Naive thymus-derived CD8-positive, alpha-beta T cell (primary cell): ENCODE results near the gene IPCEF1. TPM values are rescaled to one million over a fixed set of nuclear protein-coding genes. Genes with fewer than 3 reads are reported as not detected.

Experiments used
- ATAC-seq, 2 donors: fragments of 150-1000 bp; cut with Tn5 transposase in 1 of 2; sonication (Bioruptor Pico), chemical (Tn5 transposase) in 1 of 2; 1 replicate in 1 of 2; 2 replicates in 1 of 2; pipeline ENCODE4 v1.10.0; 2021; ENCODE audit warnings: mild to moderate bottlenecking in 2 of 2, moderate library complexity in 2 of 2
- POLR2A ChIA-PET: fragments of 350-600 bp; sonication (Branson Sonifier 250); formaldehyde crosslinking; loops from one replicate; lab custom pipeline; 2021; ENCODE audit warnings: antibody characterized with exemption; lab: Charles Lee
- DNase-seq, 10 donors: peaks; one replicate each; pipeline versions ENCODE4 v3.0.0 to v3.0.0-alpha.2; 2020 to 2022
- H3K27ac Mint-ChIP-seq, 10 donors: one replicate each; pipeline ENCODE4 v1.8.0; 2020 to 2022; ENCODE audit warnings: mild to moderate bottlenecking in 10 of 10, mixed read lengths in 10 of 10, moderate library complexity in 4 of 10, inconsistent platforms in 1 of 10
- H3K27me3 Mint-ChIP-seq, 5 donors: one replicate each; pipeline ENCODE4 v1.8.0; 2021 to 2022; ENCODE audit warnings: mixed read lengths in 5 of 5
- H3K36me3 Mint-ChIP-seq, 3 donors: one replicate each; pipeline ENCODE4 v1.8.0; 2020 to 2022; ENCODE audit warnings: mixed read lengths in 3 of 3, mild to moderate bottlenecking in 2 of 3, inconsistent platforms in 1 of 3
- H3K4me1 Mint-ChIP-seq, 4 donors: one replicate each; pipeline ENCODE4 v1.8.0; 2021 to 2022; ENCODE audit warnings: mixed read lengths in 4 of 4
- H3K4me3 Mint-ChIP-seq, 10 donors: one replicate each; pipeline ENCODE4 v1.8.0; 2020 to 2022; ENCODE audit warnings: mild to moderate bottlenecking in 10 of 10, mixed read lengths in 10 of 10, moderate library complexity in 6 of 10, inconsistent platforms in 1 of 10
- H3K9me3 Mint-ChIP-seq, 9 donors: one replicate each; pipeline ENCODE4 v1.8.0; 2020 to 2022; ENCODE audit warnings: mixed read lengths in 9 of 9, mild to moderate bottlenecking in 3 of 9, inconsistent platforms in 1 of 9, moderate library complexity in 1 of 9
- polyA plus RNA-seq, 3 donors: library from polyadenylated mRNA; unstranded; fragments of 300-500 nt; fragmentation: Illumina TruSeq; gene quantifications; one replicate each; pipeline ENCODE4 v1.2.3, GENCODE V29; 2021
- total RNA-seq, 8 experiments: library from RNA in 2 of 8; stranded (reverse) in 2 of 8; gene quantifications; one replicate each; pipeline ENCODE4 v1.2.3 and lab custom pipeline; 2021 to 2026

The IPCEF1 gene
- total and polyA plus RNA-seq, 5 experiments from 2014 or later = 80.9 to 102 (median 91.7) TPM

- H3K27me3 Mint-ChIP-seq = peaks cover 0 to 2% (median 0%) of the 10 kb centered on the region in 5 donors
- ATAC-seq (no peak), DNase-seq (no peak)
- H3K9me3 Mint-ChIP-seq = no peaks in the 10 kb centered on the region
- H3K4me1 Mint-ChIP-seq = peaks cover 0 to 4% (median 2%) of the 10 kb centered on the region in 4 donors
- no peaks in the 10 kb centered on the region for H3K36me3 Mint-ChIP-seq
- H3K27ac Mint-ChIP-seq = no peak overlapping the region
- no peak overlapping the region for H3K4me3 Mint-ChIP-seq
- POLR2A ChIA-PET = interaction anchor here (0.9 kb wide), 1 partner anchor 600 kb away, joined by 3 read pairs; no protein-coding TSS in a partner anchor
Measured at GRCh38 chr6:154134471-154135147, 222.0 kb downstream of the IPCEF1 start.

- H3K27ac Mint-ChIP-seq = no peak overlapping the region
- POLR2A ChIA-PET = no interaction called here
- H3K27me3 Mint-ChIP-seq = peaks cover 0 to 2% (median 0%) of the 10 kb centered on the region in 5 donors
- ATAC-seq = no peak
- no peak for DNase-seq
- peaks cover 0 to 3% (median 0%) of the 10 kb centered on the region in 9 donors for H3K9me3 Mint-ChIP-seq
- H3K4me3 Mint-ChIP-seq = no peak overlapping the region
- peaks cover 0 to 7% (median 3%) of the 10 kb centered on the region in 4 donors for H3K4me1 Mint-ChIP-seq
- no peaks in the 10 kb centered on the region for H3K36me3 Mint-ChIP-seq
Measured at GRCh38 chr6:154127657-154128056, 228.9 kb downstream of the IPCEF1 start.

- POLR2A ChIA-PET = no interaction called here
- no peak for ATAC-seq
- Mint-ChIP-seq H3K4me1 (peaks cover 0 to 7% (median 3%) of the 10 kb centered on the region in 4 donors), H3K27ac (no peak overlapping the region), H3K4me3 (no peak overlapping the region), H3K9me3 (peaks cover 0 to 4% (median 0%) of the 10 kb centered on the region in 9 donors), H3K36me3 (no peaks in the 10 kb centered on the region), H3K27me3 (peaks cover 0 to 5% (median 0%) of the 10 kb centered on the region in 5 donors)
- DNase-seq = no peak
Measured at GRCh38 chr6:154125421-154125820, 231.2 kb downstream of the IPCEF1 start.

GRCh38 chr6:154123155-154123956, 233.2 kb downstream of the IPCEF1 start:
- H3K27ac Mint-ChIP-seq = no peak overlapping the region
- ATAC-seq = no peak

GRCh38 chr6:154122195-154122925, 234.2 kb downstream of the IPCEF1 start:
- H3K9me3 Mint-ChIP-seq = peaks cover 0 to 4% (median 0%) of the 10 kb centered on the region in 9 donors
- H3K4me3 Mint-ChIP-seq = no peak overlapping the region
- peaks cover 0 to 7% (median 3%) of the 10 kb centered on the region in 4 donors for H3K4me1 Mint-ChIP-seq
- ATAC-seq (no peak), DNase-seq (no peak)
- H3K27ac Mint-ChIP-seq = no peak overlapping the region
- H3K36me3 Mint-ChIP-seq = no peaks in the 10 kb centered on the region
- POLR2A ChIA-PET = no interaction called here
- H3K27me3 Mint-ChIP-seq = peaks cover 0 to 6% (median 0%) of the 10 kb centered on the region in 5 donors

More at GRCh38 chr6:154123155-154123956, 233.2 kb downstream of the IPCEF1 start:
- POLR2A ChIA-PET = no interaction called here
- Mint-ChIP-seq H3K4me3 (no peak overlapping the region), H3K4me1 (peaks cover 0 to 7% (median 3%) of the 10 kb centered on the region in 4 donors), H3K9me3 (peaks cover 0 to 4% (median 0%) of the 10 kb centered on the region in 9 donors), H3K27me3 (peaks cover 0 to 6% (median 0%) of the 10 kb centered on the region in 5 donors), H3K36me3 (no peaks in the 10 kb centered on the region)
- no peak for DNase-seq

- no peaks in the 10 kb centered on the region for H3K36me3 Mint-ChIP-seq
- POLR2A ChIA-PET = no interaction called here
- no peak overlapping the region for H3K27ac Mint-ChIP-seq
- ATAC-seq (no peak), DNase-seq (no peak)
- H3K27me3 Mint-ChIP-seq = peaks cover 2 to 21% (median 7%) of the 10 kb centered on the region in 5 donors
- H3K4me1 Mint-ChIP-seq = no peaks in the 10 kb centered on the region
- H3K9me3 Mint-ChIP-seq = peaks cover 0 to 2% (median 0%) of the 10 kb centered on the region in 9 donors
- H3K4me3 Mint-ChIP-seq = no peak overlapping the region
Measured at GRCh38 chr6:154117485-154117884, 239.1 kb downstream of the IPCEF1 start.

GRCh38 chr6:154113392-154113791, 243.2 kb downstream of the IPCEF1 start:
- no peaks in the 10 kb centered on the region for H3K9me3 Mint-ChIP-seq
- peaks cover 0 to 21% (median 8%) of the 10 kb centered on the region in 5 donors for H3K27me3 Mint-ChIP-seq
- POLR2A ChIA-PET = no interaction called here
- H3K27ac Mint-ChIP-seq = no peak overlapping the region
- no peaks in the 10 kb centered on the region for H3K4me1 Mint-ChIP-seq
- DNase-seq (no peak), ATAC-seq (no peak)
- H3K36me3 Mint-ChIP-seq = no peaks in the 10 kb centered on the region
- H3K4me3 Mint-ChIP-seq = no peak overlapping the region

- no peak overlapping the region for H3K4me3 Mint-ChIP-seq
- H3K4me1 Mint-ChIP-seq = no peaks in the 10 kb centered on the region
- H3K9me3 Mint-ChIP-seq = no peaks in the 10 kb centered on the region
- no peak for ATAC-seq
- DNase-seq = no peak
- H3K27ac Mint-ChIP-seq = no peak overlapping the region
- H3K27me3 Mint-ChIP-seq = peaks cover 0 to 30% (median 8%) of the 10 kb centered on the region in 5 donors
- POLR2A ChIA-PET = no interaction called here
- peaks cover 0 to 2% (median 0%) of the 10 kb centered on the region in 3 donors for H3K36me3 Mint-ChIP-seq
Measured at GRCh38 chr6:154112181-154112809, 244.3 kb downstream of the IPCEF1 start.

GRCh38 chr6:154111025-154111424, 245.6 kb downstream of the IPCEF1 start:
- Mint-ChIP-seq H3K36me3 (peaks cover 0 to 5% (median 0%) of the 10 kb centered on the region in 3 donors), H3K27me3 (peaks cover 0 to 42% (median 7%) of the 10 kb centered on the region in 5 donors), H3K4me3 (no peak overlapping the region), H3K4me1 (no peaks in the 10 kb centered on the region), H3K9me3 (peaks cover 0 to 2% (median 0%) of the 10 kb centered on the region in 9 donors), H3K27ac (no peak overlapping the region)
- no peak for DNase-seq
- POLR2A ChIA-PET = no interaction called here
- no peak for ATAC-seq

GRCh38 chr6:154106251-154106650, 250.4 kb downstream of the IPCEF1 start:
- no peaks in the 10 kb centered on the region for H3K4me1 Mint-ChIP-seq
- H3K27ac Mint-ChIP-seq = no peak overlapping the region
- DNase-seq = no peak
- peaks cover 0 to 7% (median 0%) of the 10 kb centered on the region in 3 donors for H3K36me3 Mint-ChIP-seq
- no peak for ATAC-seq
- POLR2A ChIA-PET = no interaction called here
- peaks cover 0 to 20% (median 3%) of the 10 kb centered on the region in 9 donors for H3K9me3 Mint-ChIP-seq
- H3K27me3 Mint-ChIP-seq = peaks cover 6 to 37% (median 8%) of the 10 kb centered on the region in 5 donors
- H3K4me3 Mint-ChIP-seq = no peak overlapping the region
